WTC11 (cell line): ENCODE results near the gene RMRP. TPM values are rescaled to one million over a fixed set of nuclear protein-coding genes. Genes with fewer than 3 reads are reported as not detected.
A peak's percentile ranks its signal among the peaks of the same experiment; 100 is the strongest.

Source experiments
- ATAC-seq: fragments of 200-7000 bp; cut with Tn5 transposase; 2 replicates; pipeline ENCODE4 v1.10.0; 2021; ENCODE audit warnings: mild to moderate bottlenecking, moderate library complexity
- CTCF ChIA-PET: fragments of 300-600 bp; sonication (Branson Sonifier 250); formaldehyde crosslinking; loops from one replicate; lab custom pipeline; 2021; ENCODE audit warnings: antibody characterized with exemption; lab: Charles Lee
- POLR2A ChIA-PET: fragments of 350-600 bp; sonication (Branson Sonifier 250); formaldehyde crosslinking; loops from one replicate; lab custom pipeline; 2021; ENCODE audit warnings: antibody characterized with exemption; lab: Charles Lee
- DNase-seq: peaks from one replicate; pipeline ENCODE4 v3.0.0; 2021; ENCODE audit warnings: low spot score
- H3K27ac Mint-ChIP-seq: 2 replicates; pipeline ENCODE4 v1.8.0; 2021; ENCODE audit warnings: mixed read lengths
- H3K27me3 Mint-ChIP-seq: 2 replicates; pipeline ENCODE4 v1.8.0; 2021; ENCODE audit warnings: low read depth, mild to moderate bottlenecking, moderate library complexity, mixed read lengths
- H3K36me3 Mint-ChIP-seq: 2 replicates; pipeline ENCODE4 v1.8.0; 2021; ENCODE audit warnings: mixed read lengths
- H3K4me1 Mint-ChIP-seq: 2 replicates; pipeline ENCODE4 v1.8.0; 2022; ENCODE audit warnings: mixed read lengths
- H3K4me3 Mint-ChIP-seq: 2 replicates; pipeline ENCODE4 v1.8.0; 2021; ENCODE audit warnings: mild to moderate bottlenecking, moderate library complexity, mixed read lengths
- H3K9me3 Mint-ChIP-seq: 2 replicates; pipeline ENCODE4 v1.8.0; 2021; ENCODE audit warnings: mixed read lengths
- ARID4B ChIP-seq: sonication (generic); formaldehyde crosslinking; IDR thresholded peaks from 2 replicates; pipeline ENCODE4 v1.8.0; 2023; ENCODE audit warnings: missing genetic modification reagents, mild to moderate bottlenecking, borderline replicate concordance
- CREM ChIP-seq: sonication (generic); formaldehyde crosslinking; IDR thresholded peaks from 2 replicates; pipeline ENCODE4 v1.8.1; 2022; ENCODE audit warnings: mild to moderate bottlenecking, missing genetic modification reagents, moderate library complexity
- GRHL2 ChIP-seq: fragments of 250-450 bp; sonication (Bioruptor Pico); IDR thresholded peaks from 2 replicates; pipeline ENCODE4 v1.8.0; 2022; ENCODE audit warnings: mild to moderate bottlenecking, moderate library complexity; ENCODE audit not compliant: insufficient replicate concordance, severe bottlenecking
- HMGXB4 ChIP-seq: sonication (generic); formaldehyde crosslinking; IDR thresholded peaks from 2 replicates; pipeline ENCODE4 v1.8.1; 2023; ENCODE audit warnings: mild to moderate bottlenecking, moderate library complexity, missing genetic modification reagents
- JUN ChIP-seq: sonication (generic); formaldehyde crosslinking; IDR thresholded peaks from 2 replicates; pipeline ENCODE4 v1.8.0; 2023; ENCODE audit warnings: mild to moderate bottlenecking, missing genetic modification reagents
- MXD4 ChIP-seq: fragments of 250-450 bp; sonication (Bioruptor Pico); IDR thresholded peaks from 2 replicates; pipeline ENCODE4 v1.8.0; 2021; ENCODE audit warnings: mild to moderate bottlenecking, moderate library complexity, borderline replicate concordance
- NFYB ChIP-seq: sonication (generic); formaldehyde crosslinking; conservative IDR thresholded peaks from 2 replicates; pipeline ENCODE4 v1.8.0; 2022; ENCODE audit warnings: low read depth, missing genetic modification reagents
- NR3C1 ChIP-seq: sonication (generic); formaldehyde crosslinking; conservative IDR thresholded peaks from 2 replicates; pipeline ENCODE4 v1.8.1; 2023; ENCODE audit warnings: low read depth, mild to moderate bottlenecking, missing genetic modification reagents
- TEAD4 ChIP-seq: sonication (generic); formaldehyde crosslinking; IDR thresholded peaks from 2 replicates; pipeline ENCODE4 v1.8.0; 2022; ENCODE audit warnings: mild to moderate bottlenecking, missing genetic modification reagents
- USF1 ChIP-seq: sonication (generic); formaldehyde crosslinking; IDR thresholded peaks from 2 replicates; pipeline ENCODE4 v1.8.0; 2022; ENCODE audit warnings: mild to moderate bottlenecking, missing genetic modification reagents
- ZBTB21 ChIP-seq: sonication (generic); formaldehyde crosslinking; IDR thresholded peaks from 2 replicates; pipeline ENCODE4 v1.8.1; 2023; ENCODE audit warnings: mild to moderate bottlenecking, missing genetic modification reagents, borderline replicate concordance
- ZNF219 ChIP-seq: sonication (generic); formaldehyde crosslinking; IDR thresholded peaks from 2 replicates; pipeline ENCODE4 v1.8.0; 2023; ENCODE audit warnings: missing genetic modification reagents, mild to moderate bottlenecking, borderline replicate concordance
- ZNF232 ChIP-seq: sonication (generic); formaldehyde crosslinking; IDR thresholded peaks from 2 replicates; pipeline ENCODE4 v1.8.0; 2022; ENCODE audit warnings: mild to moderate bottlenecking, missing genetic modification reagents
- ZNF423 ChIP-seq: fragments of 250-450 bp; sonication (Bioruptor Pico); IDR thresholded peaks from 2 replicates; pipeline ENCODE4 v2.1.2; 2022; ENCODE audit warnings: mild to moderate bottlenecking, moderate library complexity
- total RNA-seq: library from RNA; stranded (reverse); gene quantifications from 3 replicates; pipeline ENCODE4 v1.2.3, GENCODE V29; 2021
- TF ChIP-seq, protein P1 (sequence below): sonication (generic); formaldehyde crosslinking; IDR thresholded peaks from 2 replicates; pipeline ENCODE4 v1.8.0; 2022; ENCODE audit warnings: mild to moderate bottlenecking, missing genetic modification reagents
- TF ChIP-seq, protein P2 (sequence below): sonication (generic); formaldehyde crosslinking; IDR thresholded peaks from 2 replicates; pipeline ENCODE4 v1.8.0; 2022; ENCODE audit warnings: mild to moderate bottlenecking, missing genetic modification reagents
- TF ChIP-seq, protein P3 (sequence below): sonication (generic); formaldehyde crosslinking; IDR thresholded peaks from 2 replicates; pipeline ENCODE4 v1.8.0; 2023; ENCODE audit warnings: missing genetic modification reagents
- TF ChIP-seq, protein P4 (sequence below): sonication (generic); formaldehyde crosslinking; IDR thresholded peaks from 2 replicates; pipeline ENCODE4 v1.8.1; 2022; ENCODE audit warnings: mild to moderate bottlenecking, moderate library complexity, missing genetic modification reagents

The RMRP gene
- total RNA-seq, 1 experiment from 2014 or later = 25,958 TPM

DNA sequence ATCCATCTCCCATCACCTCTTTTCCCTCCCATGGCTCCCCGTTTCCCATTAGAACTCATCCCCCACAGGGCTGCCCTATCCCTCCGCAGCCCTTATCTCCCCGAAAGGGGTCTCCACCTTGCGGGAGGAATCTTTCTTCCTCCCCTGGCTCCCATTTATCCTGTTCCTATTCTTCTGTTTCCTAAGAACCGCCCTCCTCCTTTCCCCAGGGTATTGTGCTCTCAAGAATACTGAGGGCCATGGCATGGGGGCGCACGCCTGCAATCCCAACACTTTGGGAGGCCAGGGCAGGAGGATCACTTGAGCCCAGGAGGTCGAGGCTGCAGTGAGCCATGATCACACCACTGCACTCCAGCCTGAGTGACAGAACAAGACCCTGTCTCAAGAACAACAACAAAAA lies 40.3 kb downstream of the RMRP start:
- Mint-ChIP-seq H3K4me1 (peaks cover 9% of the 10 kb centered on the region), H3K27me3 (peaks cover 64% of the 10 kb centered on the region), H3K27ac (no peak overlapping the region), H3K9me3 (no peaks in the 10 kb centered on the region), H3K4me3 (peak overlapping the region; percentile 73), H3K36me3 (no peaks in the 10 kb centered on the region)
- no peak for ATAC-seq
- TF ChIP-seq MXD4 (CRISPR knock-in tag) (no peak), GRHL2 (CRISPR knock-in tag) (no peak), JUN (no peak)
- ChIA-PET POLR2A (interaction anchor here (0.7 to 1.5 kb wide), 5 partner anchors 10 to 73 kb away, joined by 3 to 4 read pairs (median 3); partner anchors contain the start of genes ARHGEF39 and TESK1), CTCF (interaction anchor here (0.6 to 3.2 kb wide), 20 partner anchors 9 to 1113 kb away, joined by 3 to 36 read pairs (median 4); partner anchors contain the start of genes ARHGEF39, CCDC107, GBA2 and RGP1)
- DNase-seq = no peak

- Mint-ChIP-seq H3K36me3 (no peaks in the 10 kb centered on the region), H3K27me3 (peaks cover 66% of the 10 kb centered on the region), H3K27ac (no peak overlapping the region), H3K9me3 (no peaks in the 10 kb centered on the region), H3K4me1 (peaks cover 9% of the 10 kb centered on the region), H3K4me3 (peak overlapping the region; percentile 73)
- ChIA-PET CTCF (interaction anchor here (0.6 to 3.2 kb wide), 23 partner anchors 8 to 1113 kb away, joined by 3 to 36 read pairs (median 4); partner anchors contain the start of genes ARHGEF39, CCDC107, GBA2 and RGP1), POLR2A (interaction anchor here (0.7 to 1.5 kb wide), 5 partner anchors 9 to 73 kb away, joined by 3 to 4 read pairs (median 3); partner anchors contain the start of genes ARHGEF39 and TESK1)
- DNase-seq (peak; percentile 66), ATAC-seq (peak; percentile 80)
- peak; percentile 23; the same call in 1 of the 2 replicates for TF ChIP-seq ZBTB21 (CRISPR knock-in tag)
- TF ChIP-seq, protein P1, sequence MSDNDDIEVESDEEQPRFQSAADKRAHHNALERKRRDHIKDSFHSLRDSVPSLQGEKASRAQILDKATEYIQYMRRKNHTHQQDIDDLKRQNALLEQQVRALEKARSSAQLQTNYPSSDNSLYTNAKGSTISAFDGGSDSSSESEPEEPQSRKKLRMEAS (CRISPR knock-in tag) = peak; percentile 67
- TF ChIP-seq, protein P2, sequence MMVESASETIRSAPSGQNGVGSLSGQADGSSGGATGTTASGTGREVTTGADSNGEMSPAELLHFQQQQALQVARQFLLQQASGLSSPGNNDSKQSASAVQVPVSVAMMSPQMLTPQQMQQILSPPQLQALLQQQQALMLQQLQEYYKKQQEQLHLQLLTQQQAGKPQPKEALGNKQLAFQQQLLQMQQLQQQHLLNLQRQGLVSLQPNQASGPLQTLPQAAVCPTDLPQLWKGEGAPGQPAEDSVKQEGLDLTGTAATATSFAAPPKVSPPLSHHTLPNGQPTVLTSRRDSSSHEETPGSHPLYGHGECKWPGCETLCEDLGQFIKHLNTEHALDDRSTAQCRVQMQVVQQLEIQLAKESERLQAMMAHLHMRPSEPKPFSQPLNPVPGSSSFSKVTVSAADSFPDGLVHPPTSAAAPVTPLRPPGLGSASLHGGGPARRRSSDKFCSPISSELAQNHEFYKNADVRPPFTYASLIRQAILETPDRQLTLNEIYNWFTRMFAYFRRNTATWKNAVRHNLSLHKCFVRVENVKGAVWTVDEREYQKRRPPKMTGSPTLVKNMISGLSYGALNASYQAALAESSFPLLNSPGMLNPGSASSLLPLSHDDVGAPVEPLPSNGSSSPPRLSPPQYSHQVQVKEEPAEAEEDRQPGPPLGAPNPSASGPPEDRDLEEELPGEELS (CRISPR knock-in tag) = 0 out of 2 replicates have a peak, but pooled peaks have one; percentile 15
- TF ChIP-seq ZNF423 (CRISPR knock-in tag) = peak; percentile 54; the same call in 1 of the 2 replicates
- TF ChIP-seq NR3C1 = no peak
- TF ChIP-seq, protein P3, sequence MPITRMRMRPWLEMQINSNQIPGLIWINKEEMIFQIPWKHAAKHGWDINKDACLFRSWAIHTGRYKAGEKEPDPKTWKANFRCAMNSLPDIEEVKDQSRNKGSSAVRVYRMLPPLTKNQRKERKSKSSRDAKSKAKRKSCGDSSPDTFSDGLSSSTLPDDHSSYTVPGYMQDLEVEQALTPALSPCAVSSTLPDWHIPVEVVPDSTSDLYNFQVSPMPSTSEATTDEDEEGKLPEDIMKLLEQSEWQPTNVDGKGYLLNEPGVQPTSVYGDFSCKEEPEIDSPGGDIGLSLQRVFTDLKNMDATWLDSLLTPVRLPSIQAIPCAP (CRISPR knock-in tag) = no peak
- TF ChIP-seq, protein P4, sequence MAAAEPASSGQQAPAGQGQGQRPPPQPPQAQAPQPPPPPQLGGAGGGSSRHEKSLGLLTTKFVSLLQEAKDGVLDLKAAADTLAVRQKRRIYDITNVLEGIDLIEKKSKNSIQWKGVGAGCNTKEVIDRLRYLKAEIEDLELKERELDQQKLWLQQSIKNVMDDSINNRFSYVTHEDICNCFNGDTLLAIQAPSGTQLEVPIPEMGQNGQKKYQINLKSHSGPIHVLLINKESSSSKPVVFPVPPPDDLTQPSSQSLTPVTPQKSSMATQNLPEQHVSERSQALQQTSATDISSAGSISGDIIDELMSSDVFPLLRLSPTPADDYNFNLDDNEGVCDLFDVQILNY = 0 out of 2 replicates have a peak, but pooled peaks have one; percentile 56
- no peak for TF ChIP-seq ZNF232 (CRISPR knock-in tag)
- 0 out of 2 replicates have a peak, but pooled peaks have one; percentile 56 for TF ChIP-seq ZNF219
- TF ChIP-seq ARID4B (CRISPR knock-in tag) = peak; percentile 63; the same call in 1 of the 2 replicates
- 0 out of 2 replicates have a peak, but pooled peaks have one; percentile 20 for TF ChIP-seq USF1 (CRISPR knock-in tag)
- no peak for TF ChIP-seq NFYB (CRISPR knock-in tag)
- peak; percentile 26; the same call in 1 of the 2 replicates for TF ChIP-seq JUN
- TF ChIP-seq TEAD4 (CRISPR knock-in tag) = no peak
- TF ChIP-seq HMGXB4 (CRISPR knock-in tag) = no peak; the same call in 1 of the 2 replicates
- TF ChIP-seq CREM = peak; percentile 69; the same call in 1 of the 2 replicates
These were observed 40.9 kb downstream of the RMRP start for GRCh38 chr9:35616681-35617459.
